ENCODE measurements around the gene FAM117A. TPM values are rescaled to one million over a fixed set of nuclear protein-coding genes. Genes with fewer than 3 reads are reported as not detected.

The FAM117A gene
- total RNA-seq, 4 donors from 2014 or later: 8.6 to 14.6 (median 10.7) TPM

- 0 to 11% methylated on average over 1 to 2 of the region's 2 CpGs for WGBS, 2 donors (ENCODE audit: low coverage in 1 of 2)
- intact Hi-C loops (cut with DNase I; ENCODE audit: low total_unique reads) (loop anchor here (2.0 kb wide), 2 partner anchors 73 to 207 kb away; partner anchors contain the start of gene SLC35B1), in situ Hi-C loops (cut with MboI; ENCODE audit: low pct_ligation_motif_present in 1 of 4, low pct_unique_long_range_greater_than_20kb in 1 of 4, low sequenced_read_pairs in 3 of 4) (loop anchor here in 3 of 4 donors (5.0 to 10.0 kb wide), 4 partner anchors 65 to 215 kb away; partner anchors contain the start of gene SLC35B1 (in 1 of the 3))
- Histone ChIP-seq H3K9me3 (no peaks in the 10 kb centered on the region), H3K36me3 (no peaks in the 10 kb centered on the region), H3K27me3 (no peaks in the 10 kb centered on the region), H3K4me1 (peaks cover 0 to 47% (median 7%) of the 10 kb centered on the region in 4 donors), H3K4me3 (no peak overlapping the region), H3K27ac (peak overlapping the region in 3 of 4 donors; percentile 17 to 30 (median 27))
- TF ChIP-seq, protein P1, sequence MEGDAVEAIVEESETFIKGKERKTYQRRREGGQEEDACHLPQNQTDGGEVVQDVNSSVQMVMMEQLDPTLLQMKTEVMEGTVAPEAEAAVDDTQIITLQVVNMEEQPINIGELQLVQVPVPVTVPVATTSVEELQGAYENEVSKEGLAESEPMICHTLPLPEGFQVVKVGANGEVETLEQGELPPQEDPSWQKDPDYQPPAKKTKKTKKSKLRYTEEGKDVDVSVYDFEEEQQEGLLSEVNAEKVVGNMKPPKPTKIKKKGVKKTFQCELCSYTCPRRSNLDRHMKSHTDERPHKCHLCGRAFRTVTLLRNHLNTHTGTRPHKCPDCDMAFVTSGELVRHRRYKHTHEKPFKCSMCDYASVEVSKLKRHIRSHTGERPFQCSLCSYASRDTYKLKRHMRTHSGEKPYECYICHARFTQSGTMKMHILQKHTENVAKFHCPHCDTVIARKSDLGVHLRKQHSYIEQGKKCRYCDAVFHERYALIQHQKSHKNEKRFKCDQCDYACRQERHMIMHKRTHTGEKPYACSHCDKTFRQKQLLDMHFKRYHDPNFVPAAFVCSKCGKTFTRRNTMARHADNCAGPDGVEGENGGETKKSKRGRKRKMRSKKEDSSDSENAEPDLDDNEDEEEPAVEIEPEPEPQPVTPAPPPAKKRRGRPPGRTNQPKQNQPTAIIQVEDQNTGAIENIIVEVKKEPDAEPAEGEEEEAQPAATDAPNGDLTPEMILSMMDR (IDR thresholded peaks at IDR 0.05): peak; percentile 40 to 62 (median 47)
- TF ChIP-seq EP300 (IDR thresholded peaks at IDR 0.05; ENCODE audit: low read depth): no peak
- peak; percentile 28 for DNase-seq
These were observed 15.9 kb upstream of the FAM117A start for GRCh38 chr17:49779739-49780231.

GRCh38 chr17:49779156-49779738, 15.3 kb upstream of the FAM117A start:
- H3K27me3 ChIP-seq: no peaks in the 10 kb centered on the region
- in situ Hi-C loops (cut with MboI; ENCODE audit: low pct_ligation_motif_present in 1 of 4, low pct_unique_long_range_greater_than_20kb in 1 of 4, low sequenced_read_pairs in 3 of 4) (loop anchor here in 1 of 4 donors (5.0 to 10.0 kb wide), 2 partner anchors 64 to 207 kb away; no protein-coding TSS in a partner anchor), intact Hi-C loops (cut with DNase I; ENCODE audit: low total_unique reads) (loop anchor here (2.0 kb wide), 1 partner anchor 72 kb away; the partner anchor contains the start of gene SLC35B1)
- H3K9me3 ChIP-seq: no peaks in the 10 kb centered on the region
- DNase-seq: no peak
- H3K27ac ChIP-seq: peak overlapping the region in 3 of 4 donors; percentile 17 to 30 (median 27)
- H3K4me1 ChIP-seq: peaks cover 0 to 47% (median 7%) of the 10 kb centered on the region in 4 donors
- TF ChIP-seq POLR2AphosphoS5 (IDR thresholded peaks at IDR 0.05): no peak
- no peak for TF ChIP-seq EP300 (IDR thresholded peaks at IDR 0.05; ENCODE audit: low read depth)
- TF ChIP-seq, protein P1 (IDR thresholded peaks at IDR 0.05): no peak
- TF ChIP-seq POLR2A (IDR thresholded peaks at IDR 0.05): no peak
- WGBS, 2 donors (ENCODE audit: low coverage in 1 of 2): 83% methylated on average over 2 of the region's 2 CpGs; no CpG with 5 or more reads in 1 of the 2 donors
- no peak overlapping the region for H3K4me3 ChIP-seq
- no peaks in the 10 kb centered on the region for H3K36me3 ChIP-seq

- DNase-seq: no peak
These were observed 13.6 kb upstream of the FAM117A start for GRCh38 chr17:49777563-49777962.

More at GRCh38 chr17:49777563-49777962, 13.6 kb upstream of the FAM117A start:
- H3K27me3 ChIP-seq: no peaks in the 10 kb centered on the region
- in situ Hi-C loops (cut with MboI; ENCODE audit: low pct_ligation_motif_present in 1 of 4, low pct_unique_long_range_greater_than_20kb in 1 of 4, low sequenced_read_pairs in 3 of 4): loop anchor here in 1 of 4 donors (5.0 to 10.0 kb wide), 2 partner anchors 63 to 205 kb away; no protein-coding TSS in a partner anchor
- H3K27ac ChIP-seq: peak overlapping the region in 3 of 4 donors; percentile 64 to 85 (median 67)
- TF ChIP-seq POLR2A (IDR thresholded peaks at IDR 0.05) (no peak), EP300 (IDR thresholded peaks at IDR 0.05; ENCODE audit: low read depth) (no peak), POLR2AphosphoS5 (IDR thresholded peaks at IDR 0.05) (no peak)
- TF ChIP-seq, protein P1 (IDR thresholded peaks at IDR 0.05): no peak
- no peak overlapping the region for H3K4me3 ChIP-seq
- peaks cover 0 to 32% (median 7%) of the 10 kb centered on the region in 4 donors for H3K4me1 ChIP-seq
- 73% methylated on average over 2 of the region's 2 CpGs; no CpG with 5 or more reads in 1 of the 2 donors for WGBS, 2 donors (ENCODE audit: low coverage in 1 of 2)
- no peaks in the 10 kb centered on the region for H3K36me3 ChIP-seq
- H3K9me3 ChIP-seq: no peaks in the 10 kb centered on the region
- intact Hi-C loops (cut with DNase I; ENCODE audit: low total_unique reads): no loop called here
